MM.1S (cell line): ENCODE data around the gene ZNF146.
A peak's percentile ranks its signal among the peaks of the same experiment; 100 is the strongest.
"Not testable (repeated sequence)": the region's sequence is repeated elsewhere in the genome, so short reads cannot be mapped to it uniquely, and the experiment has no call there.

Experiments
- DNase-seq: peaks from one replicate; pipeline ENCODE4 v3.0.0-alpha.2; 2015
- H2AFZ ChIP-seq: fragments of 300-600 bp; sonication (generic); 2 replicates; pipeline ENCODE4 v1.6.0; 2016; ENCODE audit warnings: antibody characterized with exemption, low read length
- H3F3A ChIP-seq: fragments of 300-600 bp; sonication (generic); 2 replicates; pipeline ENCODE4 v1.6.1; 2016; ENCODE audit warnings: mild to moderate bottlenecking, antibody characterized with exemption, low read length, moderate library complexity, mixed read lengths; ENCODE audit not compliant: insufficient read depth
- H3K27ac ChIP-seq: fragments of 300-600 bp; sonication (generic); 2 replicates; pipeline ENCODE4 v1.5.1; 2016; ENCODE audit warnings: mild to moderate bottlenecking, low read length
- H3K27me3 ChIP-seq: fragments of 300-600 bp; sonication (generic); replicated peaks from 2 replicates; pipeline ENCODE4 v1.6.0; 2016; ENCODE audit warnings: low read length; ENCODE audit not compliant: insufficient read depth
- H3K36me3 ChIP-seq: fragments of 300-600 bp; sonication (generic); replicated peaks from 2 replicates; pipeline ENCODE4 v1.6.1; 2016; ENCODE audit warnings: mild to moderate bottlenecking, low read length, mixed read lengths; ENCODE audit not compliant: insufficient read depth
- H3K4me1 ChIP-seq: fragments of 300-600 bp; sonication (generic); 2 replicates; pipeline ENCODE4 v1.6.1; 2016; ENCODE audit warnings: low read length, mixed read lengths
- H3K4me2 ChIP-seq: fragments of 300-600 bp; sonication (generic); 2 replicates; pipeline ENCODE4 v1.6.0; 2016; ENCODE audit warnings: low read depth, low read length
- H3K4me3 ChIP-seq: fragments of 300-600 bp; sonication (generic); 2 replicates; pipeline ENCODE4 v1.5.1; 2016; ENCODE audit warnings: low read length, mixed read lengths
- H3K79me2 ChIP-seq: fragments of 300-600 bp; sonication (generic); 2 replicates; pipeline ENCODE4 v1.6.1; 2016; ENCODE audit warnings: mixed run types, low read length, mixed read lengths
- H3K9ac ChIP-seq: fragments of 300-600 bp; sonication (generic); 2 replicates; pipeline ENCODE4 v1.6.1; 2016; ENCODE audit warnings: low read length, mixed read lengths
- H3K9me2 ChIP-seq: fragments of 300-600 bp; sonication (generic); replicated peaks from 2 replicates; pipeline ENCODE4 v1.6.1; 2016; ENCODE audit warnings: mild to moderate bottlenecking, low read length, mixed read lengths; ENCODE audit not compliant: insufficient read depth
- H3K9me3 ChIP-seq: fragments of 300-600 bp; sonication (generic); replicated peaks from 2 replicates; pipeline ENCODE4 v1.6.1; 2016; ENCODE audit warnings: mild to moderate bottlenecking, low read length, mixed read lengths; ENCODE audit not compliant: insufficient read depth
- H4K20me1 ChIP-seq: fragments of 300-600 bp; sonication (generic); 2 replicates; pipeline ENCODE4 v1.6.1; 2016; ENCODE audit warnings: mild to moderate bottlenecking, low read length, moderate library complexity, mixed read lengths; ENCODE audit not compliant: insufficient read depth
- EZH2 ChIP-seq: fragments of 300-600 bp; sonication (generic); optimal IDR thresholded peaks from 2 replicates; pipeline ENCODE3; 2017; ENCODE audit warnings: low read depth, mild to moderate bottlenecking, antibody characterized with exemption, low read length, mixed read lengths
- EZH2phosphoT487 ChIP-seq: fragments of 300-600 bp; sonication (generic); IDR thresholded peaks from 2 replicates; pipeline ENCODE4 v1.6.1; 2018; ENCODE audit warnings: antibody characterized with exemption, low read length
- TF ChIP-seq, protein P1 (sequence below): fragments of 300-600 bp; sonication (generic); IDR thresholded peaks from 2 replicates; pipeline ENCODE4 v1.5.1; 2016; ENCODE audit warnings: antibody characterized with exemption, low read length, mixed read lengths

Gene ZNF146

DNA sequence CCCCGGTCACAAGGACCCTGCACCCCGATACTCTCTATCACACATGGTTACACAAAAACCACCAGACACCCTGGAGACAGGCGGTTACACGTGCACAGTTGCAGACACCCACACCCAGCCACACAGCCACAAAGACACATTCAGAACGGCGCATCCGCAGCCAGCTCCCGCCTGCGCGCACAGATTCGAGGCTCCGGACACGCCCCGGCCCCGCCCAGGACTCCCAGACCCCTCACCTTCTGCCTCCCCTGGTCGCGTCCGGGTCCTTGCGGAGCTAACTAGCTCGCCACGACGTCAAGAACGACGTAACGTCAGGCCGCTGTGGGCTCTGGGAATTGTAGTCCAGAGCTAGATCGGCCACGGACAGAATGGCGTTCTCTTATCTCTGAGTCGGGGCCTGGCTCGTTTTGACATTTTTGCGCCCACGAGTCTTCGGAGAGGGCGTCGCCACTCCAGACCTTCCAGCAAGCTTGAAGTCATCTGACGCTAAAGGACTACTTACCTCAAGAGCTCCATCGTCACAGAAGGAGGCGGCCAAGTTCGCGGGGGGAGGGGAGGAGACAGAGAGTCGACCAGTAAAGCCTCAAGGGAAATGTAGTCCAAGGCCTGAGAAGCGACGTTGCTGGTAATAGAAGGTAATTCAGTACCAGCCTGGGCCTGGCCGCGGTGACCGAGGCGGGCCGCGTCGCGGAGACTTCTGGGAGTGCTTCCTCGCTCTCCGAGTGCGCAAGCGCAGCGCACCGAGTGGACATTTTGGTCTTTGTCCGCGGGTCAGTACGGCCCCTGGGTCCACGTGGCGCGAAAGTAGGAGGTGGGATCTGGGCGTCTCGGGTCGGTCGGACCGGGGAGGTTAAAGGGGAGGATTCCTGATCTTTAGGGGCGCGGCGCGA lies at the start of gene ZNF146, which contains the start of gene ZNF565:
Gene ZNF146, plus strand, starts transcription at position 721 of the 890 bp plus-strand sequence. CDS start 21,335 bp downstream, outside the sequence.
Gene ZNF565, minus strand, starts transcription at position 280 of the 890 bp plus-strand sequence. CDS start 12,680 bp downstream, outside the sequence.
- H3F3A ChIP-seq, result no peaks in the 10 kb centered on the region

DNA sequence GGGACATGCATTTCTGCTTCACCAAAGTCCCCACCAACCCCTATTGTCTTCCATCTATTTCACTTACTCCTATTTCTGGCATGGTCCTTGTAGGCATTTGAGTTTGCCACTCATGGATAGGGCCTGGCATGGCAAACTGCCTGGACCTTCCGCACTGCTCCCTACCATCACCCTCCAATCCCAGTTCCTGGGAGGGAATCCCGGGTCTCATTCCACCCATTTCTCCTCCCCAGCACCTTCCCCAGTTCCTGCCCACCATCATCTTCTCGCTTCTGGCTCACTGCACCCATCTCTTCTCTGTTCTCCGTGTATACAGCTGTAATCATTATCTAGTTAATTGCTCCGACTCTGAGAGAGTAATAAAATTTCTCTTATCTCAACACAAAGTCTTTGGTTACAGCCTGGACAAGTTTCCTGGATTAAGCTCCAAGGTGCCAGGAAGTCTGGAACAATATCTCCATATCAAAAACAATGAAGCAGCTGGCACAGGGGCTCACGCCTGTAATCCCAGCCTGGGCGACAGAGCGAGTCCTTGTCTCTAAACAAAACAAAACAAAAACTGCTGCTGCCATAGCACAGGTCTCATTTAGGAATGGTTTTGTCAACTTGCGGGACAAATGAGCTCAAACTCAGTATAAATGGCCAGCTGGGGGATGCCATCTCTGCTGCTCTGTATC lies 45.7 kb upstream of the ZNF146 start:
- TF ChIP-seq EZH2phosphoT487 (no peak), EZH2 (no peak)
- TF ChIP-seq, protein P1, sequence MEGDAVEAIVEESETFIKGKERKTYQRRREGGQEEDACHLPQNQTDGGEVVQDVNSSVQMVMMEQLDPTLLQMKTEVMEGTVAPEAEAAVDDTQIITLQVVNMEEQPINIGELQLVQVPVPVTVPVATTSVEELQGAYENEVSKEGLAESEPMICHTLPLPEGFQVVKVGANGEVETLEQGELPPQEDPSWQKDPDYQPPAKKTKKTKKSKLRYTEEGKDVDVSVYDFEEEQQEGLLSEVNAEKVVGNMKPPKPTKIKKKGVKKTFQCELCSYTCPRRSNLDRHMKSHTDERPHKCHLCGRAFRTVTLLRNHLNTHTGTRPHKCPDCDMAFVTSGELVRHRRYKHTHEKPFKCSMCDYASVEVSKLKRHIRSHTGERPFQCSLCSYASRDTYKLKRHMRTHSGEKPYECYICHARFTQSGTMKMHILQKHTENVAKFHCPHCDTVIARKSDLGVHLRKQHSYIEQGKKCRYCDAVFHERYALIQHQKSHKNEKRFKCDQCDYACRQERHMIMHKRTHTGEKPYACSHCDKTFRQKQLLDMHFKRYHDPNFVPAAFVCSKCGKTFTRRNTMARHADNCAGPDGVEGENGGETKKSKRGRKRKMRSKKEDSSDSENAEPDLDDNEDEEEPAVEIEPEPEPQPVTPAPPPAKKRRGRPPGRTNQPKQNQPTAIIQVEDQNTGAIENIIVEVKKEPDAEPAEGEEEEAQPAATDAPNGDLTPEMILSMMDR, result no peak

More for the DNA sequence above, at the start of gene ZNF146, which contains the start of gene ZNF565:
- peak within 1 kb of the TSS; percentile 86 for H3K9ac ChIP-seq
- H3K79me2 ChIP-seq, result peaks cover 47% of the 10 kb centered on the region
- H3K4me1 ChIP-seq, result peaks cover 4% of the 10 kb centered on the region; the same call in 1 of the 2 replicates
- peak within 1 kb of the TSS; percentile 99 for H3K4me2 ChIP-seq
- peak within 1 kb of the TSS; percentile 99 for H2AFZ ChIP-seq
- no peaks in the 10 kb centered on the region for H3K9me3 ChIP-seq
- peak within 1 kb of the TSS; percentile 63; the same call in 1 of the 2 replicates for H3K27ac ChIP-seq
- peak; percentile 99 for DNase-seq
- peaks cover 6% of the 10 kb centered on the region for H3K36me3 ChIP-seq
- TF ChIP-seq, protein P1, result no peak
- TF ChIP-seq EZH2phosphoT487 (no peak), EZH2 (no peak)
- no peaks in the 10 kb centered on the region for H4K20me1 ChIP-seq
- no peaks in the 10 kb centered on the region for H3K9me2 ChIP-seq
- peak within 1 kb of the TSS; percentile 79 for H3K4me3 ChIP-seq
- H3K27me3 ChIP-seq, result no peaks in the 10 kb centered on the region

DNA sequence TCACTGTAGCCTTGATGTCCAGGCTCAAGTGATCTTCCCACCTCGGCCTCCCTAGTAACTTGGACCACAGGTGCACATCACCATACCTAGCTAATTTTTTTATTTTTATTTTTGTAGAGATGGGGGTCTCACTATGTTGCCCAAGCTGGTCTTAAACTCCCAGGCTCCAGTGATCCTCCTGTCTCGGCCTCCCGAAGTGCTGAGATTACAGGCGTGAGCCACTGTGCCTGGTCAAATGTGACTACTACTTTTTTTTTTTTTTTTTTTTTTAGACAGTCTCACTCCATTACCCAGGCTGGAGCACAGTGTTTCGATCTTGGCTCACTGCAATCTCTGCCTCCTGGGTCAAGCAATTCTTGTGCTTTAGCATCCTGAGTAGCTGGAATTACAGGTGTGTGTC lies 42.1 kb upstream of the ZNF146 start:
- H3K36me3 ChIP-seq, result no peaks in the 10 kb centered on the region
- H3K27ac ChIP-seq, result no peak overlapping the region
- H3K4me1 ChIP-seq, result no peaks in the 10 kb centered on the region
- no peaks in the 10 kb centered on the region for H3K9me2 ChIP-seq
- no peaks in the 10 kb centered on the region for H3F3A ChIP-seq
- no peak overlapping the region for H3K4me2 ChIP-seq
- no peaks in the 10 kb centered on the region for H4K20me1 ChIP-seq
- DNase-seq, result no peak
- no peak overlapping the region for H3K9ac ChIP-seq
- TF ChIP-seq EZH2phosphoT487 (no peak), EZH2 (no peak)
- TF ChIP-seq, protein P1, result no peak
- H3K4me3 ChIP-seq, result no peak overlapping the region
- H3K79me2 ChIP-seq, result no peaks in the 10 kb centered on the region
- H2AFZ ChIP-seq, result no peak overlapping the region
- H3K27me3 ChIP-seq, result no peaks in the 10 kb centered on the region
- no peaks in the 10 kb centered on the region for H3K9me3 ChIP-seq

More for the DNA sequence above, 45.7 kb upstream of the ZNF146 start:
- Histone ChIP-seq H3K36me3 (no peaks in the 10 kb centered on the region), H3K9me2 (no peaks in the 10 kb centered on the region), H3K9me3 (no peaks in the 10 kb centered on the region), H3K4me1 (no peaks in the 10 kb centered on the region), H3K27me3 (no peaks in the 10 kb centered on the region), H3K79me2 (no peaks in the 10 kb centered on the region), H3F3A (no peaks in the 10 kb centered on the region), H3K4me2 (no peak overlapping the region), H3K4me3 (no peak overlapping the region), H4K20me1 (no peaks in the 10 kb centered on the region), H3K9ac (no peak overlapping the region), H2AFZ (no peak overlapping the region), H3K27ac (no peak overlapping the region)
- no peak for DNase-seq

DNA sequence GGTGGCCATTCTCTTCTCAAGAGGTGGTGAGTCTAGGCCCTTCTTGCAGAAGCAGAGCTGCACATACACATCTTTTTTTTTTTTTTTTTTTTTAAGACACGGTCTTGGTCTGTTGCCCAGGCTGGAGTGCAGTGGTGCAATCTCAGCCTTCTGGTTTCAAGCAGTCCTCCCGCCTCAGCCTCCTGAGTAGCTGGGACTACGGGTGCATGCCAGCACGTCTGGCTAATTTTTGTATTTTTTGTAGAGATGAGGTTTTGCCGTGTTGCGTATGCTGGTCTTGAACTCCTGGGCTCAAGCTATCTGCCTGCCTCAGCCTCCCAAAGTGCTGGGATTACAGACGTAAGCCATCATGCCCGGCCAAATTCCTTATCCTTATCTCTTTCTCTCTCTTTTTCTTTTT lies 41.1 kb upstream of the ZNF146 start:
- not testable (repeated sequence) for H3K36me3 ChIP-seq, H3K9me2 ChIP-seq, H3K4me1 ChIP-seq, DNase-seq, H2AFZ ChIP-seq, H3K79me2 ChIP-seq, H3K4me3 ChIP-seq, H3K4me2 ChIP-seq, H3K9me3 ChIP-seq, H4K20me1 ChIP-seq, H3F3A ChIP-seq, H3K9ac ChIP-seq, H3K27ac ChIP-seq, H3K27me3 ChIP-seq

DNA sequence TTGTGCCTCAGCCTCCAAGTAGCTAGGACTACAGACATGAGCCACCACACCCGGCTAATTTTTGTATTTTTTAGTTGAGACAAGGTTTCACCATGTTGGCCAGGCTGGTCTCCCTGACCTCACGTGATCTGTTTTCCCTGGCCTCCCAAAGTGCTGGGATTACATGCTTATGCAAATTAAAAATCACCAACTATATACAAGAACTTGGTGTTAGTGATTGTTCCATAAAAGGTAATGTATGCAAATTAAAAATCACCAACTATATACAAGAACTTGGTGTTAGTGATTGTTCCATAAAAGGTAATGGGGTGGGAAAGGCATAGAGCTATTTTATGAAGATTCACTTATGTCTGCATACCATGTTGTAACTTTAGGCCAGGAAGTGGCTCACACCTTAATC lies 35.8 kb upstream of the ZNF146 start:
- H3K9me2 ChIP-seq, H3K36me3 ChIP-seq, DNase-seq, H3K9ac ChIP-seq, H4K20me1 ChIP-seq, H3K4me1 ChIP-seq, H3K79me2 ChIP-seq, H3K27ac ChIP-seq, H3K27me3 ChIP-seq, H3F3A ChIP-seq, H3K9me3 ChIP-seq, H2AFZ ChIP-seq, H3K4me3 ChIP-seq, H3K4me2 ChIP-seq: not testable (repeated sequence)
